DND-41 (cell line): ENCODE data around the gene OR8G5.

Experiments
- CTCF ChIP-seq: IDR thresholded peaks from 2 replicates; pipeline ENCODE4 v1.5.1; 2012; ENCODE audit warnings: borderline replicate concordance, low read length, moderate library complexity, mild to moderate bottlenecking; ENCODE audit not compliant: poor library complexity, severe bottlenecking; ENCODE audit errors: extremely low read depth
- EZH2 ChIP-seq: IDR thresholded peaks from 3 replicates; pipeline ENCODE4 v1.6.1; 2012; ENCODE audit warnings: borderline replicate concordance, low read depth, mild to moderate bottlenecking, moderate library complexity, low read length, inconsistent platforms; ENCODE audit not compliant: severe bottlenecking

GRCh38 chr11:124296016-124296415 is 39.8 kb downstream of the OR8G5 start:
- TF ChIP-seq CTCF (no peak), EZH2 (no peak)
